HEK293T (cell line): Measurements from ENCODE around the gene MAST3.

Experiments
- ELF4 ChIP-seq: fragments of 450-650 bp; IDR thresholded peaks from 2 replicates; pipeline ENCODE4 v1.6.1; 2017; ENCODE audit warnings: antibody characterized with exemption
- FOXM1 ChIP-seq: fragments of 450-650 bp; IDR thresholded peaks from 2 replicates; pipeline ENCODE4 v1.6.1; 2017; ENCODE audit warnings: mild to moderate bottlenecking, borderline replicate concordance
- HDGF ChIP-seq: fragments of 450-650 bp; IDR thresholded peaks from 2 replicates; pipeline ENCODE4 v1.6.1; 2017; ENCODE audit warnings: antibody characterized with exemption, borderline replicate concordance
- LEF1 ChIP-seq: fragments of 450-650 bp; IDR thresholded peaks from 2 replicates; pipeline ENCODE4 v1.6.1; 2017; ENCODE audit warnings: mild to moderate bottlenecking, borderline replicate concordance
- NFRKB ChIP-seq: fragments of 450-650 bp; IDR thresholded peaks from 2 replicates; pipeline ENCODE4 v1.6.1; 2016; ENCODE audit warnings: mild to moderate bottlenecking, moderate library complexity
- TARDBP ChIP-seq: fragments of 450-650 bp; IDR thresholded peaks from 2 replicates; pipeline ENCODE4 v1.6.1; 2016
- TF ChIP-seq, protein P1 (sequence below): fragments of 450-650 bp; IDR thresholded peaks from 2 replicates; pipeline ENCODE4 v1.6.1; 2016

DNA sequence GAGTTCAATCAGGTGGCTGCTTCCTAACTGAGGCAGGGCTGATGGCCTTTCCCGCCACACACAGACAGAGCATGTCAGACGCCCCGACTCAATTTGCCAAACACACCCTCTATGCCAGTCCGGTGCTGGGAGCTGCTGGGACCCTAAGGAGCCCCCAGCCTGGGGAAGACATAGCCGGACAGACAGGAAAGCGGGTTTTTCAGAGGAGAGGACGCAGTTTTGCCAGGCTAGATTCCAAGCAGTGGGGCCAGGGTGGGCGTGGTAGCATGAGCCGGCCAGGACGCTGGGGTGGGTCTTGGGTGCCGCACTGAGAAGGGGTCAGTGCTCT is 19.8 kb downstream of the MAST3 start:
- TF ChIP-seq LEF1 (no peak), ELF4 (no peak), NFRKB (no peak), HDGF (no peak), TARDBP (no peak), FOXM1 (no peak)
- TF ChIP-seq, protein P1, sequence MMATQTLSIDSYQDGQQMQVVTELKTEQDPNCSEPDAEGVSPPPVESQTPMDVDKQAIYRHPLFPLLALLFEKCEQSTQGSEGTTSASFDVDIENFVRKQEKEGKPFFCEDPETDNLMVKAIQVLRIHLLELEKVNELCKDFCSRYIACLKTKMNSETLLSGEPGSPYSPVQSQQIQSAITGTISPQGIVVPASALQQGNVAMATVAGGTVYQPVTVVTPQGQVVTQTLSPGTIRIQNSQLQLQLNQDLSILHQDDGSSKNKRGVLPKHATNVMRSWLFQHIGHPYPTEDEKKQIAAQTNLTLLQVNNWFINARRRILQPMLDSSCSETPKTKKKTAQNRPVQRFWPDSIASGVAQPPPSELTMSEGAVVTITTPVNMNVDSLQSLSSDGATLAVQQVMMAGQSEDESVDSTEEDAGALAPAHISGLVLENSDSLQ = no peak
